Muscle of arm (tissue), 12 donors: ENCODE data around the gene TPP1. TPM values are rescaled to one million over a fixed set of nuclear protein-coding genes. Genes with fewer than 3 reads are reported as not detected.

Source experiments
- DNase-seq: peaks from one replicate; pipeline ENCODE4 v3.0.0-alpha.2; 2013
- polyA plus RNA-seq, 12 donors: library from polyadenylated mRNA; unstranded; fragments of 120-200 nt; gene quantifications; one replicate each; pipeline ENCODE4 v1.2.1, GENCODE V29; 2013; ENCODE audit not compliant: insufficient read length in 12 of 12

TPP1 gene
- polyA plus RNA-seq, 12 donors = 37.1 to 78.2 (median 41.9) TPM; not detected in 1

- DNase-seq = no peak
Observed at GRCh38 chr11:6629892-6630631, 10.8 kb upstream of the TPP1 start.

GRCh38 chr11:6629573-6629891 is 10.3 kb upstream of the TPP1 start:
- DNase-seq = no peak

GRCh38 chr11:6628526-6628925 is 9.3 kb upstream of the TPP1 start:
- DNase-seq = no peak

- no peak for DNase-seq
Observed at GRCh38 chr11:6627762-6628241, 8.6 kb upstream of the TPP1 start.

- DNase-seq = no peak
Observed at GRCh38 chr11:6626971-6627761, 7.9 kb upstream of the TPP1 start.

GRCh38 chr11:6625832-6626420 is 6.7 kb upstream of the TPP1 start:
- DNase-seq = no peak

- no peak for DNase-seq
Observed at GRCh38 chr11:6625156-6625831, 6.1 kb upstream of the TPP1 start.

GRCh38 chr11:6623391-6624363 is 4.5 kb upstream of the TPP1 start:
- no peak for DNase-seq

GRCh38 chr11:6622261-6623171 is 3.3 kb upstream of the TPP1 start:
- no peak for DNase-seq

- no peak for DNase-seq
Observed at GRCh38 chr11:6621711-6622211, 2.5 kb upstream of the TPP1 start.

GRCh38 chr11:6620636-6621035 is 1.4 kb upstream of the TPP1 start:
- no peak for DNase-seq

- peak; percentile 57 for DNase-seq
Observed at GRCh38 chr11:6618117-6619003, 862 bp downstream of the TPP1 start.

- no peak for DNase-seq
Observed at GRCh38 chr11:6617315-6617781, 1.9 kb downstream of the TPP1 start.

- no peak for DNase-seq
Observed at GRCh38 chr11:6616596-6617250, 2.5 kb downstream of the TPP1 start.

GRCh38 chr11:6615882-6616585 is 3.2 kb downstream of the TPP1 start:
- DNase-seq = no peak

GRCh38 chr11:6615046-6615445 is 4.2 kb downstream of the TPP1 start:
- DNase-seq = no peak

- DNase-seq = no peak
Observed at GRCh38 chr11:6614446-6614845, 4.8 kb downstream of the TPP1 start.
